ENCODE measurements around the gene RNH1.

RNH1 gene

GRCh38 chr11:506995-507726, at the start of gene RNH1:
Gene RNH1, minus strand, starts transcription at chr11:507242. Its CDS starts 5,080 bp downstream, at chr11:502162.
- DNase-seq = peak; percentile 99

GRCh38 chr11:555780-556661, 49.0 kb upstream of the RNH1 start:
- no peak for DNase-seq

GRCh38 chr11:555227-555779, 48.3 kb upstream of the RNH1 start:
- no peak for DNase-seq

GRCh38 chr11:554428-555226, 47.6 kb upstream of the RNH1 start:
- DNase-seq = peak; percentile 80

- DNase-seq = no peak
These were observed 46.9 kb upstream of the RNH1 start for GRCh38 chr11:553988-554340.

- DNase-seq = no peak
These were observed 46.3 kb upstream of the RNH1 start for GRCh38 chr11:553083-553987.

GRCh38 chr11:551596-551995, 44.6 kb upstream of the RNH1 start:
- DNase-seq = no peak

- no peak for DNase-seq
These were observed 44.1 kb upstream of the RNH1 start for GRCh38 chr11:551131-551530.

- DNase-seq = no peak
These were observed 43.7 kb upstream of the RNH1 start for GRCh38 chr11:550746-551085.

- DNase-seq = no peak
These were observed 43.1 kb upstream of the RNH1 start for GRCh38 chr11:550021-550745.

GRCh38 chr11:548700-549603, 41.9 kb upstream of the RNH1 start:
- no peak for DNase-seq

GRCh38 chr11:545171-545570, 38.1 kb upstream of the RNH1 start:
- DNase-seq = no peak

- DNase-seq = no peak
These were observed 37.8 kb upstream of the RNH1 start for GRCh38 chr11:544817-545166.

GRCh38 chr11:541433-541885, 34.4 kb upstream of the RNH1 start:
- no peak for DNase-seq

- DNase-seq = no peak
These were observed 33.8 kb upstream of the RNH1 start for GRCh38 chr11:540583-541432.

GRCh38 chr11:539971-540481, 33.0 kb upstream of the RNH1 start:
- DNase-seq = no peak

- no peak for DNase-seq
These were observed 31.5 kb upstream of the RNH1 start for GRCh38 chr11:538431-539051.

- no peak for DNase-seq
These were observed 30.8 kb upstream of the RNH1 start for GRCh38 chr11:537622-538430.
